ENCODE data around the gene PFKP. TPM values are rescaled to one million over a fixed set of nuclear protein-coding genes. Genes with fewer than 3 reads are reported as not detected.

The PFKP gene
- total RNA-seq, 1 donor from 2014 or later, result 23.5 TPM

DNA sequence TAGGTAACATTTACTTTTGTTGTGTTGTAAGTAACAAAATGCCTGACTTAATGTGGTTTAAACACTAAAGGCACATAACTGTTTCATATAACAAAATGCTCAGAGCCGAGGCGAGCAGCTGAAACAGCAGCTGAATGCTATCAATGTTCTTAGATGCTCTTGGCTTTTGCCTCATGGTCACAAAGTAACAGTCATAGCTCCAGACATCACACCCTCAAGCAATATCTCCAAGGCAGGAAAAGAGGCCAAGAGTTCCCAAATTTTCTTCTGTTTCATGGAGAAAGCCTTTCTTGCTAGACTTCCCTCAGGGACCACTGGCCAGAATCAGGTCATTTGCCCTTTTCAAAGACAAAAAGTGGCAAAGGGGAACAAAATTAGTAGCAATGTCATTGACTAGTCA, 43.5 kb upstream of the PFKP start:
- DNase-seq (no peak), ATAC-seq (no peak)
- Histone ChIP-seq H3K4me1 (no peaks in the 10 kb centered on the region), H3K27me3 (ENCODE audit: low read depth) (no peaks in the 10 kb centered on the region), H3K36me3 (no peaks in the 10 kb centered on the region), H3K9me3 (no peaks in the 10 kb centered on the region), H3K27ac (no peak overlapping the region), H3K4me3 (no peak overlapping the region)
- intact Hi-C loops (cut with DNase I), result no loop called here
- TF ChIP-seq, protein P1, sequence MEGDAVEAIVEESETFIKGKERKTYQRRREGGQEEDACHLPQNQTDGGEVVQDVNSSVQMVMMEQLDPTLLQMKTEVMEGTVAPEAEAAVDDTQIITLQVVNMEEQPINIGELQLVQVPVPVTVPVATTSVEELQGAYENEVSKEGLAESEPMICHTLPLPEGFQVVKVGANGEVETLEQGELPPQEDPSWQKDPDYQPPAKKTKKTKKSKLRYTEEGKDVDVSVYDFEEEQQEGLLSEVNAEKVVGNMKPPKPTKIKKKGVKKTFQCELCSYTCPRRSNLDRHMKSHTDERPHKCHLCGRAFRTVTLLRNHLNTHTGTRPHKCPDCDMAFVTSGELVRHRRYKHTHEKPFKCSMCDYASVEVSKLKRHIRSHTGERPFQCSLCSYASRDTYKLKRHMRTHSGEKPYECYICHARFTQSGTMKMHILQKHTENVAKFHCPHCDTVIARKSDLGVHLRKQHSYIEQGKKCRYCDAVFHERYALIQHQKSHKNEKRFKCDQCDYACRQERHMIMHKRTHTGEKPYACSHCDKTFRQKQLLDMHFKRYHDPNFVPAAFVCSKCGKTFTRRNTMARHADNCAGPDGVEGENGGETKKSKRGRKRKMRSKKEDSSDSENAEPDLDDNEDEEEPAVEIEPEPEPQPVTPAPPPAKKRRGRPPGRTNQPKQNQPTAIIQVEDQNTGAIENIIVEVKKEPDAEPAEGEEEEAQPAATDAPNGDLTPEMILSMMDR (IDR thresholded peaks at IDR 0.05), result no peak

DNA sequence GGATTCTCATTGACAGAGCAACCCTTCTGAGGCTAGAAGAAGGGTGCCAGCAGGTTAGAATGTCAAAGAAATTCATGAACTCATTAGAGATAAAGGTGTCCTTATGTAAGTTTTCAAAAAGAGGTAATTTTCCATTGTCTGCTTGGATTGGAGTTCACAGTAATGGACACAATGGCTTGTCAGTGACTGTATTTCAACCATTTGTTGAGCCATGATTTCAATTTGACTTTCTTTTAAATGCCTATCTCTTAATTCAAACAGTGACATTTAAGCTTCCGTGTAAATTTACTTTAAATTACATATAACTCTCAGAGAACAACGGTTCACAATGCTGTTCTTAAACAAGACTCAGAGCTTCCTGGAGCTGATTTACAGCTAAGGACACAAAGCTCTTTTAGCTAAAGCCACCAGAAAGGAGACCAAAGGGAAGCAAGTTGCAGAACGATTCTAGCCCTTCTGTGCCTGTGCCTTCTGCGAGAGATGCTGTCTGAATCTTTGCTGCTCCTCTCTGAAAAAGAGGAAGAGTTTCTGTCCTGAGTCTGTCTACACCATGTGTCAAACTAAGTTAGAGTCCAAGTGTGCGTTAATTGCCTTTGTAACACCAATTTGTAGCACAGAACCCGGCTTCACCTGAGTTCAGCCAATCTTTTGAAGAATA, 42.2 kb upstream of the PFKP start:
- Histone ChIP-seq H3K4me1 (no peaks in the 10 kb centered on the region), H3K36me3 (no peaks in the 10 kb centered on the region), H3K27ac (no peak overlapping the region), H3K9me3 (no peaks in the 10 kb centered on the region), H3K4me3 (no peak overlapping the region), H3K27me3 (ENCODE audit: low read depth) (no peaks in the 10 kb centered on the region)
- intact Hi-C loops (cut with DNase I), result no loop called here
- ATAC-seq (no peak), DNase-seq (no peak)
- TF ChIP-seq, protein P1 (IDR thresholded peaks at IDR 0.05), result no peak

DNA sequence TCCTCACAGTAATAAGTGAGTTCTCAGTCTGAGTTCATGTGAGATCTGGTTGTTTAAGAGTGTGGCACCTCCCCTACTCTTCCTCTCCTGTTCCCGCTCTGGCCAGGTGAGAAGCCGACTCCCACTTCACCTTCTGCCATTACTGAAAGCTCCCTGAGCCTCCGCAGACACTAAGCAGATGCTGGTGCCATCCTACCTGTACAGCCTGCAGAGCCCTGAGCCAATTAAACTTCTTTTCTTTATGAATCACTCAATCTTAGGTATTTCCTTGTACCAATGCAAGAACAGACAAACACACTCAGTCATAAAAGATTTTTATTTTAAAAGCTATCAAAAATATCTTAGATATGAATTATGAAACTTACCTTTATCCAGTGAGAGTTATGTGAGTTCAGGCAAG, 39.5 kb upstream of the PFKP start:
- TF ChIP-seq, protein P1 (IDR thresholded peaks at IDR 0.05), result no peak
- no peak for DNase-seq
- Histone ChIP-seq H3K9me3 (no peaks in the 10 kb centered on the region), H3K27me3 (ENCODE audit: low read depth) (no peaks in the 10 kb centered on the region), H3K27ac (no peak overlapping the region), H3K36me3 (no peaks in the 10 kb centered on the region), H3K4me1 (no peaks in the 10 kb centered on the region), H3K4me3 (no peak overlapping the region)
- ATAC-seq, result no peak
- intact Hi-C loops (cut with DNase I), result no loop called here

DNA sequence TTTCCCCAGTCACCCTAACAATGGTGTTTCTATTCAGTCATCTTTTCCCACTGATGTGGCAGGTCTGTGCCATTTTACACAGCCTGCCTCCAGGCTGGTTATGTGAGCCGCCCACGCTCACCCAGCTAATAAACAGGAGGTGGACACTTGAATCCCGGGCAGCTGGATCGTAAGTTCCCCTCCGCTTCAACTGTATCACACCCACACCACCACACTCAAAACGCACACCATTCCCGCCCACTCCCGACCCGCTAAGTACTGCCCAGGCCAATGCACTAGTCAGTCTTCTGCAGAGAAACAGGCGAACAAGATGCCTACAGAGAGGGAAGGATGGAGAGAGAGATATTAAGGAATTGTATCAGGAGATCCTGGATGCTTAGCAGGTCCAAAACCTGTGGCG, 38.9 kb upstream of the PFKP start:
- ATAC-seq, result no peak

DNA sequence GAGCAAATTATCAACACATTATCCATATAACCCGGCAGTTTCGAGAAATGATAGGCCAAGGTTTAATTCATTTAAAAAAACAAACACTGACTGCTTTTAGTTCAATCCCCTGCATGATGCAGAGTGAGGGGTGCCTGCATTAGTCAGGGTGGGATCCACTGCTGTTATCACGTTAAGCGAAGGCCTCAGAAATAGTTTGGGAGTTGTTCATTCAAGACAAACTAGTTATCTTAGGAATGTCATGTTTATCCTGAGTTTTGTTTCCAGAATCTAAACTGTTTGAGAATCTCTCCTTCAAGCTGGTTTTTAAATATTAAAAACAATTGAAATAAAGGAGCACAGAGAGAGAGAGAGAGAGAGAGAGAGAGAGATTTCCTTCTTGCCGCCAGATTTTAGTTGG, 36.6 kb upstream of the PFKP start:
- no peaks in the 10 kb centered on the region for H3K27me3 ChIP-seq (ENCODE audit: low read depth)
- TF ChIP-seq, protein P1 (IDR thresholded peaks at IDR 0.05), result no peak
- no peak for ATAC-seq
- no peak overlapping the region for H3K27ac ChIP-seq
- no peaks in the 10 kb centered on the region for H3K9me3 ChIP-seq
- intact Hi-C loops (cut with DNase I), result no loop called here
- no peak for DNase-seq
- no peak overlapping the region for H3K4me3 ChIP-seq
- no peaks in the 10 kb centered on the region for H3K4me1 ChIP-seq
- no peaks in the 10 kb centered on the region for H3K36me3 ChIP-seq

More for the DNA sequence above, 38.9 kb upstream of the PFKP start:
- Histone ChIP-seq H3K27ac (no peak overlapping the region), H3K4me3 (no peak overlapping the region), H3K27me3 (ENCODE audit: low read depth) (no peaks in the 10 kb centered on the region), H3K4me1 (no peaks in the 10 kb centered on the region), H3K36me3 (no peaks in the 10 kb centered on the region), H3K9me3 (no peaks in the 10 kb centered on the region)
- TF ChIP-seq, protein P1 (IDR thresholded peaks at IDR 0.05), result no peak
- no peak for DNase-seq
- intact Hi-C loops (cut with DNase I), result no loop called here

Measured in lower lobe of right lung (tissue), 2 donors.